ENCODE measurements around the gene PCDH10. TPM values are rescaled to one million over a fixed set of nuclear protein-coding genes. Genes with fewer than 3 reads are reported as not detected.

PCDH10 gene
- total RNA-seq, 4 donors from 2014 or later: 2.5 to 10.5 (median 3.5) TPM

- Histone ChIP-seq H3K36me3 (no peaks in the 10 kb centered on the region), H3K27me3 (no peaks in the 10 kb centered on the region), H3K4me3 (no peak overlapping the region), H3K9me3 (no peaks in the 10 kb centered on the region), H3K27ac (no peak overlapping the region), H3K4me1 (peaks cover 0 to 6% (median 2%) of the 10 kb centered on the region in 4 donors)
- TF ChIP-seq CTCF (IDR thresholded peaks at IDR 0.05): no peak
- TF ChIP-seq EP300 (IDR thresholded peaks at IDR 0.05): no peak
- TF ChIP-seq POLR2A (IDR thresholded peaks at IDR 0.05): no peak
- WGBS, 2 donors: 76 to 81% methylated on average over 3 of the region's 3 CpGs
- no peak for DNase-seq (ENCODE audit: low spot score in 2 of 2)
Measured at GRCh38 chr4:133127500-133127899, 21.6 kb upstream of the PCDH10 start.

- peaks cover 0 to 6% (median 2%) of the 10 kb centered on the region in 4 donors for H3K4me1 ChIP-seq
- DNase-seq (ENCODE audit: low spot score in 2 of 2): no peak
- no peaks in the 10 kb centered on the region for H3K9me3 ChIP-seq
- no peak overlapping the region for H3K27ac ChIP-seq
- no peak overlapping the region for H3K4me3 ChIP-seq
- no peaks in the 10 kb centered on the region for H3K27me3 ChIP-seq
- no peaks in the 10 kb centered on the region for H3K36me3 ChIP-seq
- no peak for TF ChIP-seq POLR2A (IDR thresholded peaks at IDR 0.05)
- no peak for TF ChIP-seq CTCF (IDR thresholded peaks at IDR 0.05)
- no peak for TF ChIP-seq EP300 (IDR thresholded peaks at IDR 0.05)
Measured at GRCh38 chr4:133129237-133129636, 19.9 kb upstream of the PCDH10 start.

- Histone ChIP-seq H3K27ac (no peak overlapping the region), H3K4me1 (peaks cover 0 to 6% (median 2%) of the 10 kb centered on the region in 4 donors), H3K9me3 (no peaks in the 10 kb centered on the region), H3K27me3 (no peaks in the 10 kb centered on the region), H3K36me3 (no peaks in the 10 kb centered on the region), H3K4me3 (no peak overlapping the region)
- TF ChIP-seq POLR2A (IDR thresholded peaks at IDR 0.05) (no peak), EP300 (IDR thresholded peaks at IDR 0.05) (no peak), CTCF (IDR thresholded peaks at IDR 0.05) (no peak)
- DNase-seq (ENCODE audit: low spot score in 2 of 2): no peak
- WGBS, 2 donors: 70 to 72% methylated on average over 2 of the region's 2 CpGs
Measured at GRCh38 chr4:133130171-133130570, 18.9 kb upstream of the PCDH10 start.

- WGBS, 2 donors: 44 to 46% methylated on average over 2 of the region's 2 CpGs
Measured at GRCh38 chr4:133131829-133132460, 17.1 kb upstream of the PCDH10 start.

More at GRCh38 chr4:133131829-133132460, 17.1 kb upstream of the PCDH10 start:
- Histone ChIP-seq H3K27me3 (no peaks in the 10 kb centered on the region), H3K36me3 (no peaks in the 10 kb centered on the region), H3K4me1 (peaks cover 0 to 6% (median 2%) of the 10 kb centered on the region in 4 donors), H3K9me3 (no peaks in the 10 kb centered on the region), H3K4me3 (no peak overlapping the region), H3K27ac (peak overlapping the region in 1 of 4 donors; percentile 12)
- no peak for DNase-seq (ENCODE audit: low spot score in 2 of 2)
- TF ChIP-seq POLR2A (IDR thresholded peaks at IDR 0.05): no peak
- no peak for TF ChIP-seq EP300 (IDR thresholded peaks at IDR 0.05)
- TF ChIP-seq CTCF (IDR thresholded peaks at IDR 0.05): no peak
